Activated naive CD8-positive, alpha-beta T cell treated with anti-CD3 and anti-CD28 coated beads for 36 hours (primary cell): ENCODE results near the gene BCS1L. TPM values are rescaled to one million over a fixed set of nuclear protein-coding genes. Genes with fewer than 3 reads are reported as not detected.

Source experiments
- DNase-seq: peaks from one replicate; pipeline ENCODE4 v3.0.0; 2021
- H3K27ac Mint-ChIP-seq: one replicate; pipeline ENCODE4 v1.8.0; 2022; ENCODE audit warnings: mild to moderate bottlenecking, moderate library complexity, mixed read lengths
- H3K27me3 Mint-ChIP-seq: one replicate; pipeline ENCODE4 v1.8.0; 2022; ENCODE audit warnings: mild to moderate bottlenecking, mixed read lengths
- H3K36me3 Mint-ChIP-seq: one replicate; pipeline ENCODE4 v1.8.0; 2021; ENCODE audit warnings: mild to moderate bottlenecking, mixed read lengths
- H3K4me1 Mint-ChIP-seq: one replicate; pipeline ENCODE4 v1.8.0; 2021; ENCODE audit warnings: mixed read lengths
- H3K4me3 Mint-ChIP-seq: one replicate; pipeline ENCODE4 v1.8.0; 2022; ENCODE audit warnings: mild to moderate bottlenecking, moderate library complexity, mixed read lengths
- H3K9me3 Mint-ChIP-seq: one replicate; pipeline ENCODE4 v1.8.0; 2022; ENCODE audit warnings: mixed read lengths
- total RNA-seq, 2 experiments: library from RNA; stranded (reverse); gene quantifications; one replicate each; pipeline ENCODE4 v1.2.3, GENCODE V29; 2021

The BCS1L gene
- total RNA-seq, 2 experiments from 2014 or later: 90.3 to 96.4 TPM

GRCh38 chr2:218644721-218645120 is 14.8 kb upstream of the BCS1L start:
- Mint-ChIP-seq H3K4me1 (peaks cover 7% of the 10 kb centered on the region), H3K4me3 (no peak overlapping the region), H3K9me3 (no peaks in the 10 kb centered on the region), H3K36me3 (peaks cover 21% of the 10 kb centered on the region), H3K27me3 (no peaks in the 10 kb centered on the region), H3K27ac (no peak overlapping the region)
- no peak for DNase-seq

DNA sequence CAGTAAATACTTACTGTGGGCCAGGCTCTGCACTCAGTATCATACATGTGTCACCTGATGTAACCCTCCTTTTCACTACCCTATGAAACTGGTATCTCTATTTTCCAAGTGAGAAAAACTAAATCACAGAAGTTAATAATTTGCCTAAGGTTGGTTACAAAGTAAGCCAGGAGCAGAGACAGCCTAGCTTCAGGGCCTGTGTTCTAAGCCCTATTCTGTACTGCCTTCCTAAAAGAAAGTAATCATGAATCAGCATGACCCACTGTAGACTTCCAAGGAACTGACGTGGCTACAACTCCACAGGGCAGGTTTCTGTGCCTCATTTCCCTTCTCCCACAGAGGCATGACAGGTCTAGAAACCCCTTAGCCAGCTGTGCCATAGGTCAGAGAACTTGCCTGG is 14.4 kb upstream of the BCS1L start:
- Mint-ChIP-seq H3K4me1 (peaks cover 7% of the 10 kb centered on the region), H3K4me3 (no peak overlapping the region), H3K36me3 (peaks cover 23% of the 10 kb centered on the region), H3K9me3 (no peaks in the 10 kb centered on the region), H3K27me3 (no peaks in the 10 kb centered on the region), H3K27ac (no peak overlapping the region)
- no peak for DNase-seq

DNA sequence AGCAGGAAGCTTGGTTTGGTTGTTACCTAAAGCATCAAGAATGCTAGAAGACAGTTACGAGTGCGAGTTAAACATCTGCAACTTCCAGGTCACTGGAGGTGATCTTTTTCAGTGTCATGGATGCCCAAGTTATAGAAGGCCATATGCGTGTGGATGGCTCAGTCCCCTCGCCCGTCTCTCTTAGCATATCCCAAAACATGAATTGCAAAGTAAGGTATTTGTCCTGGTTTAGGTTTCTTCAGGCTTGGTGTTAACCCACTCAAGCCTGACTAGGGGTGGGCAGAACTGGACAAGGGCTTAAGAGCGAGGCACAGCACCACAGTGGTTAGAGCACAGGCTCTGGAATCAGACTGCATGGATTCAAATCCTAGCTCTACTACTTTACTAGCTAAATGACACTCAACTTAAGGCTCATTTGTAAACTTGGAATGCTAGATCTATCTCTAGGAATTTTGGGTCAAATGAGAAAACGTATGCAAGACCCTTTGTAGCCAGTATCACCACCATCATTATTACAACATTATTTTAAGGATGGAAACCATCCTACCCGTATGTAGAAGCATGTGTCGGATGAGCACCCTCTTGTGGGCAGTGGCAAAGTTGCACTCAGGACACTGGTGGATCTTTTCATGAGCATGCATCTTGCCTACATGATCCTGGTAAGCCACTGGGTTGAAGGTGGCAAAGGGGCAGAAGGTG is 11.2 kb upstream of the BCS1L start:
- Mint-ChIP-seq H3K4me1 (peaks cover 7% of the 10 kb centered on the region), H3K27me3 (no peaks in the 10 kb centered on the region), H3K9me3 (no peaks in the 10 kb centered on the region), H3K27ac (no peak overlapping the region), H3K36me3 (peaks cover 27% of the 10 kb centered on the region), H3K4me3 (no peak overlapping the region)
- peak; percentile 41 for DNase-seq

DNA sequence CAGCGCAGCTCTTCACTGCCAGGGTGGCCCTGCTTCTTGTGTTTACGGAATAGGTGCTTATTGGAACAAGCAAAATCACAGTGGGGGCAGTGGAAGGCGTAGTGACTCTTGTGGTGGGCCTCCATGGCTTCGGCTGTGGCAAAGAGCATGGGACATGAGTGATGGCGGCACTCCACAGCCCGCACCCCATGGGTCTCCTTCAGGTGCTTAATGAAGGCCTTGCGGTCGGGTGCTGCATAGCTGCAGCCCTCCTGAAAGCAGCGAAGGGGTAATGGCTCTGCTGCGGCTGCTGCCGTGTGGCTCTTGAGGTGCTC is 10.7 kb upstream of the BCS1L start:
- Mint-ChIP-seq H3K36me3 (peaks cover 27% of the 10 kb centered on the region), H3K4me1 (peaks cover 7% of the 10 kb centered on the region), H3K9me3 (no peaks in the 10 kb centered on the region), H3K27me3 (no peaks in the 10 kb centered on the region), H3K27ac (no peak overlapping the region), H3K4me3 (no peak overlapping the region)
- no peak for DNase-seq

DNA sequence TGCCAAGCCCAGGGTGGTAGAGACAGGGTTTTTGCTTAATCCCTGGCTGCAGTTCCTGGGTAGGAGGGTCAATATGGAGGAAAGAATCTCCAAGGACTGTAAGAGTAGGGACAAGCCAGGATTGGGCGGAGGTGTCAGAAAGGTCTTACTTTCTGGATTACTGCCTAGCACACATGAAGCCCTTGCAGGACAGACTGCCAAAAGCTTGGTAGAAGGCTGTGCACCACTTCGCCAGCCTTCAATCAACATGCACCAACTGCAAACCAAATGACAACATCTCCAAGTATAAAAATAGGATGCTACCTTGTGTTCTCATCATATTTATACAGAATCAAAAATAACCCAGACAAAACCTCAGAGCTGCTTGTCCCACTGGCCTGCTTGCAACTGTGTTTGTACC is 3.7 kb upstream of the BCS1L start:
- no peaks in the 10 kb centered on the region for H3K9me3 Mint-ChIP-seq
- H3K27ac Mint-ChIP-seq: no peak overlapping the region
- peaks cover 21% of the 10 kb centered on the region for H3K36me3 Mint-ChIP-seq
- peaks cover 18% of the 10 kb centered on the region for H3K4me1 Mint-ChIP-seq
- no peak for DNase-seq
- H3K27me3 Mint-ChIP-seq: no peaks in the 10 kb centered on the region
- H3K4me3 Mint-ChIP-seq: no peak overlapping the region

- Mint-ChIP-seq H3K36me3 (peaks cover 24% of the 10 kb centered on the region), H3K27me3 (no peaks in the 10 kb centered on the region), H3K9me3 (no peaks in the 10 kb centered on the region), H3K4me1 (peaks cover 27% of the 10 kb centered on the region), H3K4me3 (peak overlapping the region; percentile 96), H3K27ac (peak overlapping the region; percentile 92)
- peak; percentile 52 for DNase-seq
These were observed 719 bp upstream of the BCS1L start for GRCh38 chr2:218658671-218659257.

DNA sequence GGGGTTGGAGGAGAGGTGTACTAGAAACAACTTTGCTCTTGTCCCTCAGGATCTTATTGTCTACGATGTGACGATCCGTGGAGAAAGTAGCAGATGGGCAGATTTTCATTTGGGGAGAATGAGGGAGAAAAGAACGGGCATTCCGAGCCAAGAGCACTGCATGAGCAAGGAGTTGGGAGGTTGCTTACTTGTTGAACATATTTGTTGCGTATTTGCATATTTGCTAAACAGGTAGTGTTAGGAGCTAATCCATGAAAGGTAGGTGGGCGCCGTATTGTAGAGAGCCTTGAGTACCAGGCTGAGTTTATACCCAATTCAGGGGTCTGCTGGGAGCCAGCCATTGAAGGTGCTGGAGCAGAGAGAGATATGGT is 490 bp downstream of the BCS1L start:
- H3K9me3 Mint-ChIP-seq: no peaks in the 10 kb centered on the region
- H3K27me3 Mint-ChIP-seq: no peaks in the 10 kb centered on the region
- DNase-seq: no peak
- H3K36me3 Mint-ChIP-seq: peaks cover 26% of the 10 kb centered on the region
- peak overlapping the region; percentile 92 for H3K27ac Mint-ChIP-seq
- peaks cover 27% of the 10 kb centered on the region for H3K4me1 Mint-ChIP-seq
- peak overlapping the region; percentile 96 for H3K4me3 Mint-ChIP-seq

DNA sequence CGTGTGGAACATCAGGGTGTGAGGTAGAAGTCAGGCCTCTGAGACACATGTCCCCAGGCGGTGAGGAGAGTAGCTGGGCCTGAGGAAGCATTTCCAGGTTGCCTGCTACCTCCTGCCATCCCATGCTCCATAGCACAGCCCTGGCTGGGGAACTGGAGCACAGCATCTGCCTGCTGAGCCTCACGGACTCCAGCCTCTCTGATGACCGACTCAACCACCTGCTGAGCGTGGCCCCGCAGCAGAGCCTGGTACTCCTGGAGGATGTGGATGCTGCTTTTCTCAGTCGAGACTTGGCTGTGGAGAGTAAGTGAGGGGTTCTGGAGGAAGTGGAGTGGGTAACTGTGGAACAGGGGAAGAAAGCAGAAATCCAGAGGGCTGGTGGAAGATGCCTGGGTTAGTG is 2.9 kb downstream of the BCS1L start:
- H3K27me3 Mint-ChIP-seq: no peaks in the 10 kb centered on the region
- peaks cover 21% of the 10 kb centered on the region for H3K4me1 Mint-ChIP-seq
- peak overlapping the region; percentile 40 for H3K27ac Mint-ChIP-seq
- no peaks in the 10 kb centered on the region for H3K9me3 Mint-ChIP-seq
- H3K4me3 Mint-ChIP-seq: no peak overlapping the region
- no peak for DNase-seq
- H3K36me3 Mint-ChIP-seq: peaks cover 21% of the 10 kb centered on the region

GRCh38 chr2:218662827-218663226 is 3.3 kb downstream of the BCS1L start:
- no peak for DNase-seq
- H3K36me3 Mint-ChIP-seq: peaks cover 18% of the 10 kb centered on the region
- H3K27me3 Mint-ChIP-seq: no peaks in the 10 kb centered on the region
- H3K9me3 Mint-ChIP-seq: no peaks in the 10 kb centered on the region
- H3K27ac Mint-ChIP-seq: peak overlapping the region; percentile 40
- no peak overlapping the region for H3K4me3 Mint-ChIP-seq
- H3K4me1 Mint-ChIP-seq: peaks cover 18% of the 10 kb centered on the region

DNA sequence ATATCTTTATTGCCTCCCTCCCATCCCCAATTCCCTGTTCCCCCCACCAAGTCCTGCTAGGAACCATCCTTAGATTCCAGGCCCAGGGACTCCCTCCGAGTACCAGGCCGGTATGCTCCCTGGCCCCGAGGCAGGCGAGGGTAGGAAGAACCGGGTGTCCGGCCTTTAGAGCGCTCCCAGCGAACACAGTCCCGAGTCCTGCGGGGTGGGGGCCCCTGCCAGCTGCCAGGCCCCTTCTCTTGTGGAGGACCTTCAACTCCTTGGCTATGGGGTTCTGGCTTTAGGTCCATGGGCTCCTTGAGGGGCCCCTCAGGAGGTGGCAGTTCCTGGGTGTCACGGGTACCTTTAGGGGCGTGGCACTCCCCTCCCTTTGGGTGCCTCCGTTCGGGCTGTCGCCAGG is 4.4 kb downstream of the BCS1L start:
- no peak overlapping the region for H3K4me3 Mint-ChIP-seq

GRCh38 chr2:218664653-218665052 is 5.2 kb downstream of the BCS1L start:
- peak overlapping the region; percentile 31 for H3K27ac Mint-ChIP-seq
- no peak for DNase-seq
- H3K9me3 Mint-ChIP-seq: no peaks in the 10 kb centered on the region
- H3K27me3 Mint-ChIP-seq: no peaks in the 10 kb centered on the region
- H3K36me3 Mint-ChIP-seq: peaks cover 9% of the 10 kb centered on the region
- peaks cover 13% of the 10 kb centered on the region for H3K4me1 Mint-ChIP-seq
- no peak overlapping the region for H3K4me3 Mint-ChIP-seq

More for the DNA sequence above, 4.4 kb downstream of the BCS1L start:
- peaks cover 11% of the 10 kb centered on the region for H3K36me3 Mint-ChIP-seq
- H3K9me3 Mint-ChIP-seq: no peaks in the 10 kb centered on the region
- H3K27ac Mint-ChIP-seq: no peak overlapping the region
- H3K27me3 Mint-ChIP-seq: no peaks in the 10 kb centered on the region
- H3K4me1 Mint-ChIP-seq: peaks cover 13% of the 10 kb centered on the region
- no peak for DNase-seq

- Mint-ChIP-seq H3K4me1 (peaks cover 17% of the 10 kb centered on the region), H3K27ac (peak overlapping the region; percentile 93), H3K27me3 (no peaks in the 10 kb centered on the region), H3K4me3 (peak overlapping the region; percentile 94), H3K36me3 (no peaks in the 10 kb centered on the region), H3K9me3 (no peaks in the 10 kb centered on the region)
- DNase-seq: no peak
These were observed 11.7 kb downstream of the BCS1L start for GRCh38 chr2:218671097-218671653.

GRCh38 chr2:218671654-218672566 is 12.4 kb downstream of the BCS1L start, which contains the start of the genes RNF25 and STK36:
RNF25 (minus strand) TSS chr2:218672002; CDS start chr2:218671970, 32 bp downstream.
STK36 (plus strand) TSS chr2:218672086; CDS start chr2:218672830, 744 bp downstream.
- Mint-ChIP-seq H3K4me3 (peak within 1 kb of the TSS; percentile 94), H3K36me3 (no peaks in the 10 kb centered on the region), H3K9me3 (no peaks in the 10 kb centered on the region), H3K27ac (peak within 1 kb of the TSS; percentile 93), H3K4me1 (peaks cover 17% of the 10 kb centered on the region), H3K27me3 (no peaks in the 10 kb centered on the region)
- DNase-seq: peak; percentile 86

GRCh38 chr2:218679119-218679518 is 19.6 kb downstream of the BCS1L start:
- H3K4me3 Mint-ChIP-seq: no peak overlapping the region
- no peaks in the 10 kb centered on the region for H3K9me3 Mint-ChIP-seq
- DNase-seq: no peak
- no peaks in the 10 kb centered on the region for H3K36me3 Mint-ChIP-seq
- no peaks in the 10 kb centered on the region for H3K4me1 Mint-ChIP-seq
- H3K27me3 Mint-ChIP-seq: no peaks in the 10 kb centered on the region
- H3K27ac Mint-ChIP-seq: no peak overlapping the region

DNA sequence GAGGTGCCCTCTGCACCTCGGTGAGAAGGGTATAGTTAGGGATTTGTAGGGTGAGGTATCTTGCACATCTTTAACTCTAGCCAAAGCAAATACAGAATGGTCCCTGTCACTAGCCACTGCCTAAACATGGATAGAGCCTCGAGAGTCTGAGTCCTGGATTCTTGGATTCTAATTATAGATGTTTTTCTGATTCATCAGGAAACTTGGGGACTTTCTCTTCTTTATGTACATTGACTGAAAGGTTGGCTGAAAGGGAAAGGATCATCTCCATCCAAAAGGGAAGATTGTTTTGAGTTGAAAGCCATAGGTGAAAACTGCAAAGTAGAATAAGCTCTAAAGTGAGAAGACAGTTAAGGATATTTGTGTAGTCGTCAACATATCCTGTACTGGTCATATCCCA is 20.6 kb downstream of the BCS1L start:
- no peaks in the 10 kb centered on the region for H3K27me3 Mint-ChIP-seq
- no peak overlapping the region for H3K27ac Mint-ChIP-seq

More for the DNA sequence above, 20.6 kb downstream of the BCS1L start:
- H3K4me1 Mint-ChIP-seq: no peaks in the 10 kb centered on the region
- no peaks in the 10 kb centered on the region for H3K9me3 Mint-ChIP-seq
- no peak overlapping the region for H3K4me3 Mint-ChIP-seq
- DNase-seq: no peak
- no peaks in the 10 kb centered on the region for H3K36me3 Mint-ChIP-seq
